ENCODE measurements around the gene LDLRAD4.

DNA sequence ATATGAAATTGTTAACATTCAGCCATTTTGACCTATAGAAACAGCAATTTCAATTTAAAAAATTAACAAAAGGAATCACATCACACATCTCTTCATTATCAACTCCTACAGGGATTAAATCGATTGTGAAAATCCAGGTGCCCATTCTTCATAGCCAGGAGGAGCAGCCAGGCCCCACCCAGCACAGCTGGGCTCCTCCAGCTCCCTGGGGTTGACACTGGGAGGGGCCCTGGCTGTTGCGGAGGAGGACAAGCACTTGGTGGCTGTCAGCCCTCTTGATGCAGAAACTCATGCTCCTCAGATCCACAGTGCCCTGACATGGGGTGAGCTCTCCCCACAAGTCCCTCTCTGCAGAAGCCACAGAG lies 408.0 kb downstream of the LDLRAD4 start:
- TF ChIP-seq, protein P1, sequence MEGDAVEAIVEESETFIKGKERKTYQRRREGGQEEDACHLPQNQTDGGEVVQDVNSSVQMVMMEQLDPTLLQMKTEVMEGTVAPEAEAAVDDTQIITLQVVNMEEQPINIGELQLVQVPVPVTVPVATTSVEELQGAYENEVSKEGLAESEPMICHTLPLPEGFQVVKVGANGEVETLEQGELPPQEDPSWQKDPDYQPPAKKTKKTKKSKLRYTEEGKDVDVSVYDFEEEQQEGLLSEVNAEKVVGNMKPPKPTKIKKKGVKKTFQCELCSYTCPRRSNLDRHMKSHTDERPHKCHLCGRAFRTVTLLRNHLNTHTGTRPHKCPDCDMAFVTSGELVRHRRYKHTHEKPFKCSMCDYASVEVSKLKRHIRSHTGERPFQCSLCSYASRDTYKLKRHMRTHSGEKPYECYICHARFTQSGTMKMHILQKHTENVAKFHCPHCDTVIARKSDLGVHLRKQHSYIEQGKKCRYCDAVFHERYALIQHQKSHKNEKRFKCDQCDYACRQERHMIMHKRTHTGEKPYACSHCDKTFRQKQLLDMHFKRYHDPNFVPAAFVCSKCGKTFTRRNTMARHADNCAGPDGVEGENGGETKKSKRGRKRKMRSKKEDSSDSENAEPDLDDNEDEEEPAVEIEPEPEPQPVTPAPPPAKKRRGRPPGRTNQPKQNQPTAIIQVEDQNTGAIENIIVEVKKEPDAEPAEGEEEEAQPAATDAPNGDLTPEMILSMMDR (IDR thresholded peaks at IDR 0.05) = no peak
- no peak for TF ChIP-seq EP300 (IDR thresholded peaks at IDR 0.05)

Data from tibial nerve (tissue), 4 donors.